Right lobe of liver (tissue), 6 donors: Measurements from ENCODE around the gene SIN3A. TPM values are rescaled to one million over a fixed set of nuclear protein-coding genes. Genes with fewer than 3 reads are reported as not detected.

Source experiments
- ATAC-seq, 4 donors: fragments of 200-7000 bp; cut with Tn5 transposase; one replicate each; pipeline ENCODE4 v1.9.1; 2020; ENCODE audit warnings: mild to moderate bottlenecking in 4 of 4, moderate library complexity in 4 of 4
- DNase-seq, 3 donors: peaks; one replicate each; pipeline ENCODE4 v3.0.0-alpha.2; 2020
- H3K27ac ChIP-seq, 3 donors: fragments of 200-600 bp; one replicate each; pipeline ENCODE4 v1.8.0; 2022
- H3K27me3 ChIP-seq, 2 donors: fragments of 200-600 bp; one replicate each; pipeline ENCODE4 v1.8.0; 2022
- H3K36me3 ChIP-seq, 4 donors: fragments of 200-600 bp; sonication (generic) in 1 of 4; one replicate each; pipeline versions ENCODE4 v1.5.1 to v1.8.0; 2017 to 2022; ENCODE audit warnings: control low read depth in 1 of 4
- H3K4me1 ChIP-seq, 4 donors: fragments of 200-600 bp; sonication (generic) in 1 of 4; one replicate each; pipeline versions ENCODE4 v1.5.1 to v1.8.0; 2017 to 2022; ENCODE audit warnings: control low read depth in 1 of 4
- H3K4me3 ChIP-seq, 3 donors: fragments of 200-600 bp; one replicate each; pipeline ENCODE4 v1.8.0; 2022
- H3K9me3 ChIP-seq, 4 donors: fragments of 200-600 bp; sonication (generic) in 1 of 4; one replicate each; pipeline versions ENCODE4 v1.5.1 to v1.8.0; 2017 to 2022; ENCODE audit warnings: control low read depth in 1 of 4
- POLR2A ChIP-seq: fragments of 450-650 bp; IDR thresholded peaks from one replicate; pipeline ENCODE4 v1.6.1; 2017; ENCODE audit warnings: antibody characterized with exemption, mild to moderate bottlenecking
- WGBS: methylation state at CpG from one replicate; pipeline ENCODE4 v1.1.6; 2018; ENCODE audit warnings: low coverage, low lambda C conversion rate; ENCODE audit not compliant: insufficient coverage; ENCODE audit errors: missing lambda C conversion rate; 5-methylcytosine and 5-hydroxymethylcytosine counted together
- intact Hi-C, 2 donors: fragments of 100-400 bp; cut with DNase I; formaldehyde crosslinking; loops; one replicate each; pipeline versions ENCODE4 v1.11.2 to v1.14.1; 2022
- total RNA-seq, 6 experiments: library from RNA; depleted of rRNA in 2 of 6; stranded (reverse); fragments of >200 nt in 2 of 6; fragmentation: NEBNext Ultra II Directional in 3 of 6; extraction: Animal tissue kit (Norgen Biotek cat#: 25700) in 3 of 6; gene quantifications; one replicate each; pipeline versions ENCODE4 v1.1.0 to v1.2.4, GENCODE V29; 2016 to 2023
- TF ChIP-seq, protein P1 (sequence below), 4 donors: fragments of 200-600 bp in 3 of 4; fragments of 450-650 bp in 1 of 4; IDR thresholded peaks; one replicate each; pipeline versions ENCODE4 v1.5.1 to v1.8.0; 2016 to 2022; ENCODE audit warnings: antibody characterized with exemption in 4 of 4, mild to moderate bottlenecking in 2 of 4
- donor health status: DM: no; HTN: yes; CAD: no.
- donor health status: DM: no; HTN: no; CAD: no.
- donor health status: DM: no; HTN: no; CAD: no.
- donor health status: DM: no; HTN: yes; CAD: no.
- donor health status: DM: no; HTN: yes; CAD: no.

Gene SIN3A
- total RNA-seq, 6 experiments from 2014 or later: 10.0 to 21.6 (median 20.5) TPM

DNA sequence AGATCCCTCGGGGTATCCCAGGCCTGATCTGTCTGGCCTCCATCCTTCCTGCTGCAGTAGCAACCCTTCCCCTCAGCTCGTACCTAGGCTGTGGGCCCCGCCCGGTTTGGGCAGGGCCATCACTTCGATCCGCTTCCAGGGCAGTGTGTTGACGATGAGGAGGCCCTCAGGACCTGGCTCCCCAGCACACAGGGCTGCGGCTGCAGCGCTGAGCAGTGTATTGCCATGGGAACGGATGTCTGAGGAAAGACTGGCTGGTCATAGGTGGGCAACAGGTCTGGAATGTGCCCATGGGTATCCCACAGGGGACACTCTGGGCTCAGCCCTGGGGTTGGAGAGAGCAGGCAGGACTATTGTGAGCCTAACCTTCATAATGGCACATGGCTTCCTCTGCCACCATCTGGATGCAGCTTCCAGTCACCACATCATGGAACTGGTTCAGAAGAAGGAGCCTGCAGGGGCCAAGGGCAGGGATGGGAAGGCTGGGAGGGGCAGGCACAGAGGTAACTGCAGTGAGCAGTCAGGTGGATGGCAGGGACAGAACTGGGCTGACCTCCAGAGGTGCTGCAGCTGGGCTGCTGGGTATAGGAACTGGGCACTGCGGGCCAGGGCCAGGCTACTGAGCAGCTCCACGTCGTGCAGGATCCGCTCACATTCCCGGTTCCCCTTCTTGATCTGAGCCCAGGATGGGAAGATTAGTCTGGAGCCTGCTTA, 91.8 kb downstream of the SIN3A start:
- Histone ChIP-seq H3K27me3 (no peaks in the 10 kb centered on the region), H3K4me3 (no peak overlapping the region), H3K9me3 (no peaks in the 10 kb centered on the region), H3K4me1 (no peaks in the 10 kb centered on the region), H3K36me3 (peaks cover 0 to 50% (median 12%) of the 10 kb centered on the region in 4 donors), H3K27ac (no peak overlapping the region)
- no CpG with 5 or more reads among the region's 15 CpGs for WGBS
- TF ChIP-seq, protein P1, sequence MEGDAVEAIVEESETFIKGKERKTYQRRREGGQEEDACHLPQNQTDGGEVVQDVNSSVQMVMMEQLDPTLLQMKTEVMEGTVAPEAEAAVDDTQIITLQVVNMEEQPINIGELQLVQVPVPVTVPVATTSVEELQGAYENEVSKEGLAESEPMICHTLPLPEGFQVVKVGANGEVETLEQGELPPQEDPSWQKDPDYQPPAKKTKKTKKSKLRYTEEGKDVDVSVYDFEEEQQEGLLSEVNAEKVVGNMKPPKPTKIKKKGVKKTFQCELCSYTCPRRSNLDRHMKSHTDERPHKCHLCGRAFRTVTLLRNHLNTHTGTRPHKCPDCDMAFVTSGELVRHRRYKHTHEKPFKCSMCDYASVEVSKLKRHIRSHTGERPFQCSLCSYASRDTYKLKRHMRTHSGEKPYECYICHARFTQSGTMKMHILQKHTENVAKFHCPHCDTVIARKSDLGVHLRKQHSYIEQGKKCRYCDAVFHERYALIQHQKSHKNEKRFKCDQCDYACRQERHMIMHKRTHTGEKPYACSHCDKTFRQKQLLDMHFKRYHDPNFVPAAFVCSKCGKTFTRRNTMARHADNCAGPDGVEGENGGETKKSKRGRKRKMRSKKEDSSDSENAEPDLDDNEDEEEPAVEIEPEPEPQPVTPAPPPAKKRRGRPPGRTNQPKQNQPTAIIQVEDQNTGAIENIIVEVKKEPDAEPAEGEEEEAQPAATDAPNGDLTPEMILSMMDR (IDR thresholded peaks at IDR 0.05): no peak
- TF ChIP-seq POLR2A: no peak
- ATAC-seq (no peak), DNase-seq (no peak)
- intact Hi-C loops: no loop called here

DNA sequence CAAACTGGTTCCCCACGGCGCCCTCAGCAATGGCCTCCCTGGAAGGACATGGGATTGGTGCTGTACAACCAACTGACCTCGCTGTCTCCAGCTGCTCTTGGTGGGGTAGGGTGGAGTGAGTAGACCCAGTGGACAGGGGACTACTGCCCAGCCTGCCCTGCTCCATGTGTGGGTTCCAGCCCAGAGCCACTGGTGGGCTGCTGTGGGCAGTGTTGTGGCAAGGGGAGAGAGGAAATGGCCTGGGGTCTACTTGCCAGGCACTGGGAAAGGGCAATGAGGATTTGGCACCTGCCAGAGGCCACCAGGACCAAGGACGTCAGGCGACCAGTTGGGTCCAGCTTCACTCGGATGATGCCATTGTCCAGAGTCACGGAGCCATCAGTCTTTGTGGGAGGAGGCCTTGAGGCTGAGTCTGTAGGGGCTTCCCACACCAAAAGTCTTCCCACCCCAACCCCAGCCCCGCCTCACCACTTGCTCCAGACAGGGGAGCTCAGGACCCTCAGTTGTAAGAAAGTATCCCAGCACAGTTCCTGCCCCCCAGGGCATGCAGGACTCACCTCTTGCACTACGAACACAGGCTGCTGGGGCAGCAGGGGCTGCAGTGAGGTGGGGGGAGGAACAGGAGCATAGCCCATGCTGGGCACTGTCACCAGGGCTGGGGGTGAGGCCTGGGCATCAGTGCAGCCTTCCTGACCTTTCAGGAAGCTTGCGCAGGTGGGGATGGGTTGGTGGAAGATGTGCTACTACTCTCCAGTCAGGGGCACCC, 92.5 kb downstream of the SIN3A start:
- Histone ChIP-seq H3K27me3 (no peaks in the 10 kb centered on the region), H3K9me3 (no peaks in the 10 kb centered on the region), H3K4me1 (peaks cover 0 to 6% (median 3%) of the 10 kb centered on the region in 4 donors), H3K27ac (no peak overlapping the region), H3K36me3 (peaks cover 0 to 45% (median 10%) of the 10 kb centered on the region in 4 donors), H3K4me3 (no peak overlapping the region)
- ATAC-seq (no peak), DNase-seq (no peak)
- WGBS: 95% methylated on average over 4 of the region's 10 CpGs
- no peak for TF ChIP-seq POLR2A
- TF ChIP-seq, protein P1 (IDR thresholded peaks at IDR 0.05): no peak
- intact Hi-C loops: no loop called here

DNA sequence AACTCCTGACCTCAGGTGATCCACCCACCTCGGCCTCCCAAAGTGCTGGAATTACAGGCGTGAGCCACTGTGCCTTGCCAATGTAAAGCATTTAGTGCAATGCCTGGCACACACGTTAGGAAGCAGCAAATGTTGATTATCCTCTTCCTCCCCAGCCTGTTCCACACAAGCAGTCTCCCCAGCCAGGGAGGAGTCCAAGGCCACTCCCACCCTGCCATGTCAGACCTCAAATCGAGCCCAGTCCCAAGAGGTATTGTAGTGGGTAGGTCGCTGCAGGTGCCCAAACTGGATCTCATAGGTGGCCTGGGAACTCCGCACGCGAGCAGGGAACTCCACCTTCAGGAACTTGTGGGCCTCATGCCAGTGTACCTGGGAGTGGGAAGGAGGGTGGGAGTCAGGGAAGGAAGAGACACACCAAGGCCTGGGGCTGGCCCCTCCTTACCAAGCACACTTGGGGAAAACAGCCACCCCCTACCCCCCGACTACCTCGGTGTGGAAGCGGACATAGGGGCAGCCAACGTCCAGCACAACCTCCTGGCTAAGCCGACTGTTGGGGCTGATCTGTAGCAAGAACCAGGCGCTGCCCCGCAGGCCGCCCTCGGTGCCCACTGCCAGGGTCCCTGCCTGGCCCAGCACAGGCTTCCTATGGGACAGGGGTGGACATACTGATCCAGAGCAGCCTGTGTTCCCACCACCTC, 93.4 kb downstream of the SIN3A start:
- intact Hi-C loops: no loop called here
- DNase-seq (no peak), ATAC-seq (no peak)
- Histone ChIP-seq H3K9me3 (no peaks in the 10 kb centered on the region), H3K4me3 (no peak overlapping the region), H3K4me1 (peaks cover 0 to 14% (median 7%) of the 10 kb centered on the region in 4 donors), H3K27ac (no peak overlapping the region), H3K36me3 (peaks cover 0 to 41% (median 10%) of the 10 kb centered on the region in 4 donors), H3K27me3 (no peaks in the 10 kb centered on the region)
- TF ChIP-seq, protein P1 (IDR thresholded peaks at IDR 0.05): no peak
- TF ChIP-seq POLR2A: no peak
- WGBS: 90% methylated on average over 10 of the region's 17 CpGs

- TF ChIP-seq, protein P1 (IDR thresholded peaks at IDR 0.05): no peak
- TF ChIP-seq POLR2A: no peak
- intact Hi-C loops: no loop called here
- DNase-seq (no peak), ATAC-seq (no peak)
- H3K27me3 ChIP-seq: no peaks in the 10 kb centered on the region
- H3K4me1 ChIP-seq: peaks cover 0 to 14% (median 7%) of the 10 kb centered on the region in 4 donors
- H3K36me3 ChIP-seq: peaks cover 0 to 37% (median 5%) of the 10 kb centered on the region in 4 donors
- no peak overlapping the region for H3K27ac ChIP-seq
- H3K4me3 ChIP-seq: no peak overlapping the region
- no peaks in the 10 kb centered on the region for H3K9me3 ChIP-seq
- no CpG with 5 or more reads among the region's 20 CpGs for WGBS
Observed at GRCh38 chr15:75356517-75356916, 95.0 kb downstream of the SIN3A start.
